DND-41 (cell line): ENCODE results near the gene GYS2.

Experiments
- CTCF ChIP-seq: IDR thresholded peaks from 2 replicates; pipeline ENCODE4 v1.5.1; 2012; ENCODE audit warnings: borderline replicate concordance, low read length, moderate library complexity, mild to moderate bottlenecking; ENCODE audit not compliant: poor library complexity, severe bottlenecking; ENCODE audit errors: extremely low read depth
- EZH2 ChIP-seq: IDR thresholded peaks from 3 replicates; pipeline ENCODE4 v1.6.1; 2012; ENCODE audit warnings: borderline replicate concordance, low read depth, mild to moderate bottlenecking, moderate library complexity, low read length, inconsistent platforms; ENCODE audit not compliant: severe bottlenecking

DNA sequence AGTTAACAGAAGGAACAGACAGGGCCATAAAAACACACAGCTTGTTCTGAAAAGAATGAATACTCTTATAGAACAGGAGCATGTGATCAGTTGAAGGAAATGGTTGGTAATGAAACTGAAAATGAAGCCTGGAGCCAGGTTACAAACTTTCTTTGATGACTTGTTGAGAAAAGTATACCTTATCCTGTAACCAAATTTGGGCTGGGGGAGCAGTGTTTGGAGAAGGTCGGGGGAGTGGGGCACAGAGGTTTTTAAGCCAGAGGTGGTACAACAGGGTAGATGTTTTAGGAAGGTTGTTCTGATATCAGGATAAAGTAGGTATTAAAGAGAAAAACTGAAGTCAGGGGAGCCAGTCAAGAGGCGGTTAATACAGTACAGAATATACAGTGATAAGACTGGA lies 94.9 kb downstream of the GYS2 start:
- no peak for TF ChIP-seq CTCF
- no peak for TF ChIP-seq EZH2
